Panc1 (cell line): ENCODE measurements around the gene FAM184B.

Source experiments
- SIN3A ChIP-seq: IDR thresholded peaks from 2 replicates; pipeline ENCODE4 v1.6.1; 2012; ENCODE audit warnings: low read depth, mild to moderate bottlenecking, low read length, moderate library complexity, borderline replicate concordance; ENCODE audit not compliant: insufficient read depth
- TF ChIP-seq, protein P1 (sequence below): fragments of 450-650 bp; IDR thresholded peaks from 2 replicates; pipeline ENCODE4 v1.5.1; 2017; ENCODE audit warnings: mild to moderate bottlenecking
- TF ChIP-seq, protein P2 (sequence below), 2 experiments: IDR thresholded peaks; 2 replicates each; pipeline ENCODE4 v1.6.1; 2011 to 2012; ENCODE audit warnings: low read depth in 2 of 2, control low read depth in 1 of 2, low read length in 1 of 2, mild to moderate bottlenecking in 1 of 2, moderate library complexity in 1 of 2; ENCODE audit not compliant: insufficient read depth in 1 of 2

DNA sequence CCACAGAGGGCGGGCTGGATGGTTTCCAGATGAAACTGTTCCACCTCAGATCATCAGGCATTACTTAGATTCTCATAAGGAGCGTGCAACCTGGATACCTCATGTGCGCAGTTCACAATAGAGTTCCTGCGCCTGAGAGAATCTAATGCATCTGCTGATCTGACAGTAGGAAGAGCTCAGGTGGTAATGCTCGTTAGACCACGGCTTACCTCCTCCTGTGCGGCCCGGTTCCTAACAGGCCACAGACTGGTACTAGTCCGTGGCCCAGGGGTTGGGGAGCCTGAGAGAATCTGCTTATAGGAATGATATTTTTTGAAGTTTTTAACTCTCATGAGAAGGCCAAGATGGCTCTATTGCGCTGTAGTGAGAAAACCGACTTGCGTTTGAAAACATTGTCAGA, 34.7 kb upstream of the FAM184B start:
- TF ChIP-seq, protein P1, sequence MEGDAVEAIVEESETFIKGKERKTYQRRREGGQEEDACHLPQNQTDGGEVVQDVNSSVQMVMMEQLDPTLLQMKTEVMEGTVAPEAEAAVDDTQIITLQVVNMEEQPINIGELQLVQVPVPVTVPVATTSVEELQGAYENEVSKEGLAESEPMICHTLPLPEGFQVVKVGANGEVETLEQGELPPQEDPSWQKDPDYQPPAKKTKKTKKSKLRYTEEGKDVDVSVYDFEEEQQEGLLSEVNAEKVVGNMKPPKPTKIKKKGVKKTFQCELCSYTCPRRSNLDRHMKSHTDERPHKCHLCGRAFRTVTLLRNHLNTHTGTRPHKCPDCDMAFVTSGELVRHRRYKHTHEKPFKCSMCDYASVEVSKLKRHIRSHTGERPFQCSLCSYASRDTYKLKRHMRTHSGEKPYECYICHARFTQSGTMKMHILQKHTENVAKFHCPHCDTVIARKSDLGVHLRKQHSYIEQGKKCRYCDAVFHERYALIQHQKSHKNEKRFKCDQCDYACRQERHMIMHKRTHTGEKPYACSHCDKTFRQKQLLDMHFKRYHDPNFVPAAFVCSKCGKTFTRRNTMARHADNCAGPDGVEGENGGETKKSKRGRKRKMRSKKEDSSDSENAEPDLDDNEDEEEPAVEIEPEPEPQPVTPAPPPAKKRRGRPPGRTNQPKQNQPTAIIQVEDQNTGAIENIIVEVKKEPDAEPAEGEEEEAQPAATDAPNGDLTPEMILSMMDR = no peak
- TF ChIP-seq, protein P2, sequence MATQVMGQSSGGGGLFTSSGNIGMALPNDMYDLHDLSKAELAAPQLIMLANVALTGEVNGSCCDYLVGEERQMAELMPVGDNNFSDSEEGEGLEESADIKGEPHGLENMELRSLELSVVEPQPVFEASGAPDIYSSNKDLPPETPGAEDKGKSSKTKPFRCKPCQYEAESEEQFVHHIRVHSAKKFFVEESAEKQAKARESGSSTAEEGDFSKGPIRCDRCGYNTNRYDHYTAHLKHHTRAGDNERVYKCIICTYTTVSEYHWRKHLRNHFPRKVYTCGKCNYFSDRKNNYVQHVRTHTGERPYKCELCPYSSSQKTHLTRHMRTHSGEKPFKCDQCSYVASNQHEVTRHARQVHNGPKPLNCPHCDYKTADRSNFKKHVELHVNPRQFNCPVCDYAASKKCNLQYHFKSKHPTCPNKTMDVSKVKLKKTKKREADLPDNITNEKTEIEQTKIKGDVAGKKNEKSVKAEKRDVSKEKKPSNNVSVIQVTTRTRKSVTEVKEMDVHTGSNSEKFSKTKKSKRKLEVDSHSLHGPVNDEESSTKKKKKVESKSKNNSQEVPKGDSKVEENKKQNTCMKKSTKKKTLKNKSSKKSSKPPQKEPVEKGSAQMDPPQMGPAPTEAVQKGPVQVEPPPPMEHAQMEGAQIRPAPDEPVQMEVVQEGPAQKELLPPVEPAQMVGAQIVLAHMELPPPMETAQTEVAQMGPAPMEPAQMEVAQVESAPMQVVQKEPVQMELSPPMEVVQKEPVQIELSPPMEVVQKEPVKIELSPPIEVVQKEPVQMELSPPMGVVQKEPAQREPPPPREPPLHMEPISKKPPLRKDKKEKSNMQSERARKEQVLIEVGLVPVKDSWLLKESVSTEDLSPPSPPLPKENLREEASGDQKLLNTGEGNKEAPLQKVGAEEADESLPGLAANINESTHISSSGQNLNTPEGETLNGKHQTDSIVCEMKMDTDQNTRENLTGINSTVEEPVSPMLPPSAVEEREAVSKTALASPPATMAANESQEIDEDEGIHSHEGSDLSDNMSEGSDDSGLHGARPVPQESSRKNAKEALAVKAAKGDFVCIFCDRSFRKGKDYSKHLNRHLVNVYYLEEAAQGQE (IDR thresholded peaks at IDR 0.05; ENCODE audit: insufficient read depth in 1 of 2, low read depth in 2 of 2, low read length in 1 of 2) = no peak
- TF ChIP-seq SIN3A = no peak
